HG02571 (cell line): ENCODE measurements around the gene SND1.
"Not testable (repeated sequence)": the region's sequence is repeated elsewhere in the genome, so short reads cannot be mapped to it uniquely, and the experiment has no call there.

ENCODE experiments used
- ATAC-seq: cut with Tn5 transposase; IDR thresholded peaks from one replicate; pipeline ENCODE4 v1.9.1; 2021; ENCODE audit warnings: mild to moderate bottlenecking, moderate library complexity; ENCODE audit not compliant: unreplicated experiment

Gene SND1

GRCh38 chr7:128104108-128104742, 452.2 kb downstream of the SND1 start:
- no peak for ATAC-seq

GRCh38 chr7:128105228-128106022, 453.4 kb downstream of the SND1 start:
- no peak for ATAC-seq

- ATAC-seq: no peak
Observed at GRCh38 chr7:128106821-128107220, 454.8 kb downstream of the SND1 start.

DNA sequence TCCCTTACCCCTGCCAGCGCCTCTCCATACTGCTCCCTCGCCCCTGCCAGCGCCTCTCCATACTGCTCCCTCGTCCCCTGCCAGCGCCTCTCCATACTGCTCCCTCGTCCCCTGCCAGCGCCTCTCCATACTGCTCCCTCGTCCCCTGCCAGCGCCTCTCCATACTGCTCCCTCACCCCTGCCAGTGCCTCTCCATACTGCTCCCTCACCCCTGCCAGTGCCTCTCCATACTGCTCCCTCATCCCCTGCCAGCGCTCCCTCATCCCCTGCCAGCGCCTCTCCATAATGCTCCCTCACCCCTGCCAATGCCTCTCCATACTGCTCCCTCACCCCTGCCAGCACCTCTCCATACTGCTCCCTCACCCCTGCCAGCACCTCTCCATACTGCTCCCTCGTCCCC, 455.5 kb downstream of the SND1 start:
- not testable (repeated sequence) for ATAC-seq

GRCh38 chr7:128108129-128108528, 456.1 kb downstream of the SND1 start:
- no peak for ATAC-seq

- ATAC-seq: peak; percentile 83
Observed at GRCh38 chr7:128108641-128109423, 456.8 kb downstream of the SND1 start.

- ATAC-seq: not testable (repeated sequence)
Observed at GRCh38 chr7:128109424-128109969, 457.5 kb downstream of the SND1 start.

DNA sequence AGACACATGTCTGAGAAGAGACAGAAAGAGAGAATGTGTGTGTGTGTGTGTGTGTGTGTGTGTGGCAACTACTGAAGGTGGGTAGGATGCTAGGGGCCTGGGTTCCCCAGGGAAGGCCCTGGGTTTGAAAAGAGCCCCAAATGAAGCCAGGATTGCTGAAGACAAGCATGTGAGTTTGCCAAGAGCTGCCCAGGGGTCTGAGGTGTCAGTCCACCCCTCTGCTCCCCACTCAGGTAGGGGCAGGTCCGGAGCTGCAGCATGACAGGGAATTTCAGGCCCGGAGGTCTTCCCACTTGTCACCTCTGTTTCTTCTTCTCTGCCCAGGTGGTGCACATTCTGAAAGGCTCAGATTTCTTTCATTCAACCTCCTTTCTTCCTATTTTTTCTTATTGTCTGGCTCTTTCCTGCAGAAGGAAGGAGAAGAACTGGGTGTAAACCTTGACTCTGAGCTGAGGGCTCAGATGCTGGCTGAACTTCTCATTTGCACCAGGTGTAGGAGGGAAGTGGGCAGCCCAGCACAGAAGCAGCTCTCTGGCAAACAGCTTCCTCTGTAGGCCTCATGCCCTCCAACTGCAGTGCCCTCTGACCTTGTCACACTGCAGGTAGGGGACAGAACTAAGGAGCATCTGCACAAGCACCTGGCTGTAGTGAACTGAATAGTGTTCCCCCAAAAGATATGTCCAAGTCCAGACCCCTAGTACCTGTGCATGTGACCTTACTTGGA, 458.8 kb downstream of the SND1 start:
- ATAC-seq: no peak

GRCh38 chr7:128112018-128112780, 460.2 kb downstream of the SND1 start:
- ATAC-seq: no peak

GRCh38 chr7:128112781-128113221, 460.8 kb downstream of the SND1 start:
- no peak for ATAC-seq

- ATAC-seq: no peak
Observed at GRCh38 chr7:128113839-128114238, 461.8 kb downstream of the SND1 start.

GRCh38 chr7:128114806-128115205, 462.8 kb downstream of the SND1 start:
- no peak for ATAC-seq

- no peak for ATAC-seq
Observed at GRCh38 chr7:128115336-128115820, 463.4 kb downstream of the SND1 start.

DNA sequence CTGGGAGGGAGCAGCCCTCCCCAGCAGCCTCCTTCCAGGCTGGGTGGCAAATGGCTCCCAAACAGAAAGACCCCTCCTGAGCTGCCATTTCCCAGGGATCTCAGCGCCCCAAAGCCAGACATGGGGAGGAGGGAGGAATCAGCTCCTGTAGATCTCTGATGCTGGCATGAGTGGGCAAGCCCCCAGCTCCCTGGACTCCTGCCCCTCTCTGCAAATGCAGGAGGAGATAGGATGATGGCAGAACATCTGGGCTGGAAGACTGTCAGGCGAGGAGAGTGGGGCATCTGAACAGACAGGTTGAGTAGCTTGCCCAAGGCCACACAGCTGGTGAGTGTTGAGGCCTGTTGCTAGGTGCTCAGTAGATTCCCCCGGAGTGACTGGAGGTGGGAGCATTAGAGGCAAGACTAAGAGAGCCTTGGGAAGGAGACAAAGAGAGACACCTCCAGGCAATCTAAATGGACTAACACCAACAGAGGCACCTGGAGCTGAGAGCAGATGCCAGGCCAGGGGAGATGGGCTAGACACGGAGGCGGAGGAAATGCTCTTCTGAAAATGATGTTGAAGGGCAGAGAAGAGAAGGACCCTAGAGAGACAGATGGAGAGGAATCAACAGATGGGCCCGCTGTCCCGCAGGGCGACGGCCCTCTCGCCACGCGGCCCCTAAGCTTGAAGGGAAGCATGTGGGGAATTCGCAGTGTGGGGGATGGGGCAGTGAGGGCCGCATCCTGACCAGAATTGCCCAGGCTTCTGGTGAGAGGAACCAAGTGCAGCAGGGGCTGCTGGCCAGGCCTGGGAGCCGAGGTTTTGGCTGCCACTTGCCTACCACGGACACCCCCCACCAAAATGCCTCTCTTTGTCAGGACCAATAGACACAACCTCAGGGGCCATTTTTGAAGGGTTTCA, 464.1 kb downstream of the SND1 start:
- no peak for ATAC-seq

- ATAC-seq: no peak
Observed at GRCh38 chr7:128116740-128117139, 464.7 kb downstream of the SND1 start.

- no peak for ATAC-seq
Observed at GRCh38 chr7:128117691-128118090, 465.7 kb downstream of the SND1 start.

DNA sequence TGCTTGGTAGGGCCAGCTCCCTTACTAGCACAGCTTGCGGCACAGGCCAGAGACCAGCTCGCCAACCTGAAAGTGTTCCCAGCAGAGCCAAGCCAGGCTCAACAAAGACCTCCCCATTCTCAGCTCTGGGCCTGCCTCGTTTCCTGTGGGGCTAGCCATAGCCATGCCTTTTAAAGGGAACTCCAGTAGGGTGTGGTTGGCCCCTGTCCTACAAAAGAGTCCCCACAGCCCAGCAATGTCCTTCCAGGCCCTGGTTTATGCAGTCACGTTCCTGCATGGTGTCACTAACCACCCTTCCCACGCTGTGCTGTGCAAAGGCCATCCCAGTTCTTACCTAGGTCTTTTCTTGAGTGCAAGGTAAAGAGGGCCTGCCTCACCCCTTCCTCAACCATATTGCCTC, 467.0 kb downstream of the SND1 start:
- no peak for ATAC-seq

- ATAC-seq: no peak
Observed at GRCh38 chr7:128120116-128120515, 468.1 kb downstream of the SND1 start.
